ENCODE results near the gene ALPG.
A peak's percentile ranks its signal among the peaks of the same experiment; 100 is the strongest.
"Not testable (repeated sequence)": the region's sequence is repeated elsewhere in the genome, so short reads cannot be mapped to it uniquely, and the experiment has no call there.

The ALPG gene

GRCh38 chr2:232422051-232422450 lies 15.4 kb downstream of the ALPG start:
- no peak for TF ChIP-seq CTCF (IDR thresholded peaks at IDR 0.05; ENCODE audit: low read depth, low read length, missing control alignments)
- DNase-seq (ENCODE audit: extremely low read depth, low read depth): no peak
- H3K4me3 ChIP-seq (replicated peaks; ENCODE audit: low read depth, low read length): no peak overlapping the region

GRCh38 chr2:232422996-232423395 lies 16.4 kb downstream of the ALPG start:
- DNase-seq (ENCODE audit: extremely low read depth, low read depth); H3K4me3 ChIP-seq (replicated peaks; ENCODE audit: low read depth, low read length): not testable (repeated sequence)

GRCh38 chr2:232423407-232423806 lies 16.8 kb downstream of the ALPG start:
- not testable (repeated sequence) for DNase-seq (ENCODE audit: extremely low read depth, low read depth); H3K4me3 ChIP-seq (replicated peaks; ENCODE audit: low read depth, low read length)

GRCh38 chr2:232431705-232432590 lies 25.3 kb downstream of the ALPG start:
- H3K4me3 ChIP-seq (replicated peaks; ENCODE audit: low read depth, low read length): no peak overlapping the region
- no peak for DNase-seq (ENCODE audit: extremely low read depth, low read depth)
- no peak for TF ChIP-seq CTCF (IDR thresholded peaks at IDR 0.05; ENCODE audit: low read depth, low read length, missing control alignments)

GRCh38 chr2:232432598-232433184 lies 26.0 kb downstream of the ALPG start:
- peak; percentile 18 for TF ChIP-seq CTCF (IDR thresholded peaks at IDR 0.05; ENCODE audit: low read depth, low read length, missing control alignments)
- DNase-seq (ENCODE audit: extremely low read depth, low read depth): no peak
- H3K4me3 ChIP-seq (replicated peaks; ENCODE audit: low read depth, low read length): no peak overlapping the region

- H3K4me3 ChIP-seq (replicated peaks; ENCODE audit: low read depth, low read length); DNase-seq (ENCODE audit: extremely low read depth, low read depth): not testable (repeated sequence)
These were observed 27.0 kb downstream of the ALPG start for GRCh38 chr2:232433622-232434021.

GRCh38 chr2:232434091-232434490 lies 27.4 kb downstream of the ALPG start:
- no peak for DNase-seq (ENCODE audit: extremely low read depth, low read depth)
- no peak overlapping the region for H3K4me3 ChIP-seq (replicated peaks; ENCODE audit: low read depth, low read length)
- no peak for TF ChIP-seq CTCF (IDR thresholded peaks at IDR 0.05; ENCODE audit: low read depth, low read length, missing control alignments)

GRCh38 chr2:232434563-232435374 lies 28.1 kb downstream of the ALPG start:
- DNase-seq (ENCODE audit: extremely low read depth, low read depth): no peak
- TF ChIP-seq CTCF (IDR thresholded peaks at IDR 0.05; ENCODE audit: low read depth, low read length, missing control alignments): no peak
- H3K4me3 ChIP-seq (replicated peaks; ENCODE audit: low read depth, low read length): no peak overlapping the region
